ENCODE measurements around the gene ARHGEF28.

DNA sequence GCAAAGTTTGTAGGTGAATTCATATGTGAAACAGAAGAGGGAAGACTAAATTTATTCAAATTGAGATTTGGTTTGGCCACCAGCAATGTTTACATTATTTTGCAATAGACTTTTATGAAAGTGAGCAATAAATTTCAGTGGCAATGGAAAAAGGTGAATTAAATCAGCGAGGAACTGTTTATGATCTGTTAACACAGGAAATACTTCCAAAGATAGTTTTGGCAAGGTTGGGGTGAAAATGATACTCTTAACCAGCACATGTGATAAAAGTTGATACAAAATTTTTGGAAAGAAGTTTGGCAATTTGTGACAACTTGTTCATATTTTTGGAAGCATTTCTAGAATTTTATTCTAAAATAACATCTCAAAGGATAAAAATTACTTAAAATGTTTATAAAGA lies 119.8 kb downstream of the ARHGEF28 start:
- no peak for TF ChIP-seq POLR2A (IDR thresholded peaks at IDR 0.05; ENCODE audit: low read depth, low read length)
- no peak for TF ChIP-seq CEBPB (IDR thresholded peaks at IDR 0.05; ENCODE audit: low read depth, low read length)
